Measurements from ENCODE around the gene TMEM9B.

The TMEM9B gene

DNA sequence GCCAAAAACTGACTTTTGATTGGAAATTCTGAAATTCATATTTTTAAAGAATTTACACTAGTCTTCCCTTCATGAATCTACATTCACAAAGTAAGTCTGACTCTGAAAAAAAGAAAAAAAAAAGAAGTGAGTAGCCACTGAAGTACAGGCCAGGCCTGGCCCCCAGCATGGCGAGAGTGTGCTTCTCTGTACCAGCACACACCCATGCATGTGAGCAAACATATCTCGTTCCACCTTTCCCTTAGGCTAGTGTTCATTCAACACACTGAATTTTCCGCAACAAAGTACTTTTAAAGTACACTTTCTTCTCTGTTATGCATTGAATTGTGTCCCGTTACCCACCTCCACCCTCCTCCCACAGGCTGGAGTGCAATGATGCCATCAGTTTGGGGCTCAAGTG is 36.0 kb downstream of the TMEM9B start:
- DNase-seq = no peak

DNA sequence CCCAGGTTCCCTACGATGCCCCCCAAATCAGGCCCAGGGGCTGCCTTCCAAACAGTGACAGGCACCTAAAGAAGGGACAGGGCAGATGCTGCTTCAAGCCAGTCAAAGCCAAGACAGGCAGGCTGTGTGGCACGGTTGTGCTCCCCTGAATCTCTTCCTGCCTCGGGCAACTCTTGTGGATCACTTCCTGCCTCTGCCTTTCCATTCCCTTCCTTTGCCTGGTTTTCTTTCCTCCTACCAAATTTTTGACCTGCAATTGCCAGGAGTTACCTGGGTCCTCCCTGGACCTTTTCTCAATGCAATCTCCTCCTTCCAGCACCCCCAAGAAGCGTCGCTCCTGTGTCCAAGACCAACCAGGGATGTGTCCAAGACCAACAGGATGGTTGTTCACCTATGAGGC is 37.0 kb downstream of the TMEM9B start:
- no peak for DNase-seq

DNA sequence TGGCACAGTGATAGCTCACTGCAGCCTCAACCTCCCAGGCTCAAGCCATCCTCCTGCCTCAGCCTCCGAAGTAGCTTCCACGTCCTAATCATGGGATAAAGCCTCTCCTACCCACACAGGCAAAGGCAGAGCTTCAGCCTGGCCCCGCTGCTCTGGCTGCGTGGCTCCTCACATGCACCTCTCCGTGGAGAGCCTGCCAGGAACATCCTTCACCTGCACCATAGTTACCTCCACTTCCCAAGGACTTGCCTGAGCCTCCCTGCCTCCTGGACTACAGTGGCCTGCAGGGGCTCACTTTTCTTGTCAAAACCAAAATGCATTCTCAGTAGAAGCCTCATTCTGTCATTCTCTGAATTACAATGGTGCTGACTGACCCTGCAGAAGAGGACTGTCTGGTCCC is 38.0 kb downstream of the TMEM9B start:
- no peak for DNase-seq

DNA sequence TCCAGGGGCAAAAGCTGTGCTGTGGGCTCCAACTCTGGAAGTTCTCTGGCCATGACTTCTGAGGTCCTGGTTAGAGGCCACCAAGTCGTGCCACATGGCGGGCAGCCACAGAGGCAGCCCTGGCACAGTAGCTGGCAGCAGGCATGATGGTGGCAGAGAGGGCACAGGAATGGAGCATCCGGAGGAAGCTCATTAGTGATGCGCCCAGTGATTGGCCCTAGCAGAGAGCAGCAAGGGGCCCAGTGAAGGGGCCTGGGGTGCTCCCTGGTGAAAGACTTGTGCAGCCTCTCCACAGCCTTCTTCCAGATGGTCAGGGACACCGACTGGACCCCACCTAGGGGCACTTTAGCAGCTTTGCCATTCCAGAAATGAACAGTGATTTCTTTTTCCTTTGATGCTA is 38.5 kb downstream of the TMEM9B start:
- DNase-seq = no peak

DNA sequence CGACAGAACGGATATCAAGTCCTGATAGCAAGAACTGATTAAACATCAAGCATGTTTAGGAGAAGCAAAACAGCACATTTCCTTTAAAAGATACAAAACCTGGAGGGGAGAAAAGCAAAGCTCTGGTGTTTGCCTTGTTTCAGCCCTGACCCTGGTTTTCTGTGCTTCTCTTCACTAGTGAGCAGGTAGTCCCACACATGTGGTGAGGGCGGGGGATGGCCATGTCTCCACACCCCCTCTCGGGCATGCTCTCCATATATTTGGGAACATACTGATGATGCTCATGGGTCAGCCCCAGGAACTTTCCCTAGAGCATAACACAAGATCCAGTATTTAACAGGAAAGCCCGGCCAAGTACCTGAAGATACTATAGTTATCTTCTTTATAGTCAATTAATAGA is 41.6 kb downstream of the TMEM9B start:
- DNase-seq = no peak

DNA sequence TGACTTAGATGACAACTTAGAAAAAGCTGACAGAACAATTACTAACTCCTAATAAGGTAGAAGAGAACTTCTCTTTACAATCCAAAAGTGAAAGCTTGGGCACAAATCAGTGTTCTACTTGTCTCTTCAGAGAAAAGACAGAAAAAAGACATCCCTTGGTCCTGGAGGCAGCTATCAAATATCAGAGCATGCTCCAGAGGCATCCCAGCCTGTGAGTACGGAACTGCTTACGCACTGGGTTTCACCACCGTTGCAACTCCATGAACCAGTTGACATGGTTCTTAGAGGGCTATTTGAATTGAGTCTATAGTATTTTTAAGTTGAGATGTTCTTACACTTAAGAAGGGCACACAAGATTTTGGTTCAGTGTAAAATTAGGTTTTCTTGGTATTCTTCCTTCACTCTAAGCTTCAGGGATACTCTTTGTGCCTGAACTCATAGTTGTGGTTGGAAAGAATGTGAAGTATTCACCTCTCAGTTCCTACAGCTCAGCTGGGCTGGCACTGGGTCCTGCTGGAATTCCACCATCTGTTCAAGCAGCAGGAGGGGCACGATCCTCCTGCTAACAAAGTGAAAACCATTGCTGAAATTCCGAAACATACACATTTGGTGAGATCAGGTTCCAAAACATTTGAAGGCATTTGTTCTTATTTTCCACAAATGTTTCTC is 47.0 kb downstream of the TMEM9B start:
- DNase-seq = no peak

DNA sequence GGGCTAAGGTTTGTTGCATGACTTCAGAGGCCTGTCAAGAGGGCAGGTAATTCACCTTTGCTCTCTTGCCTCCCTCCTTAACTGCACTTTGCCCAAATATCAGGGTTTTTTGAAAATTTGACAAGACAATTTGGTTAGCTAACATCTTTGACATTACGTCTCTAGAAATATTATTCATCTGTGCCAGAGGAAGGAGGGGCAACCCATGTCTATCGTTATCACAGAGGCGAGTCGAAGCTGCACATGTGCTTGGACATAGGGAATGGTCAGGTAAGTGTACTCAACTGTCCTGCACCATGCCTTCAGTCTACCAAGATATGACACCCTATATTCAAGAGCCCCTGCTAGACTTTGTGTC is 49.6 kb downstream of the TMEM9B start:
- DNase-seq = no peak

DNA sequence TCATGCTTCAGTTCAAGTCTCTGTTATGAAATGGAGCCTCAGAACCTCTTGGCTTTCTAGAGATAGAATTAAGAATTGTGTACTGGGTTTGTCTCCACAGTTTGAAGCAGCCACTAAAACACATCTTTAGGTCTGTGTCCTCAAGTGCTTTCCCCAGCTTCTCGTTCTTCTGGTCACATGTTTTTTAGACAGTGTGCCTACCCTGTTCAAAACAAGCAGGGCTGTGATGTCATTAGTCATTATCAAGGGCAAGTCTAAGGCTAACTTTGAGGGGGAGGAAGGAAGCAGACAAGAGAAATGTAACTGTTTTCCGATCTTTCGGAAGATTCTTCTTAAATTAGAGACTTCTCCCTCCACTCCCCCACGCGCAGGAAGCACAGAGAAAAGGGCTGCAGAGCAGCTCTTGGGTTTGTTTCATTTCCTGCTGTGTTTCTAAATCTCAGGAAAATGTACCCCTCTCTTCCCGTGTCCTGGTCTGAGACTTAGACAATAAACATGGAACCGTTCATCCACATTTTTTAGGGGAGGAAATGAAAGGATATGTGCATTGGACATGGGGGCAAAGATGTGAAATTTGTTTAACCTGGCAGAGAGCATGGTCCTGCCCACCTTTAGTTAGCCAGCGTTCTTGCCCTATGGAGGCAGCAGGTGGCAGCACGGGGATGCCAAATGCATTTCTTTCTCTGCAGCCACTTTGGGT is 50.1 kb downstream of the TMEM9B start:
- peak; percentile 52 for DNase-seq

DNA sequence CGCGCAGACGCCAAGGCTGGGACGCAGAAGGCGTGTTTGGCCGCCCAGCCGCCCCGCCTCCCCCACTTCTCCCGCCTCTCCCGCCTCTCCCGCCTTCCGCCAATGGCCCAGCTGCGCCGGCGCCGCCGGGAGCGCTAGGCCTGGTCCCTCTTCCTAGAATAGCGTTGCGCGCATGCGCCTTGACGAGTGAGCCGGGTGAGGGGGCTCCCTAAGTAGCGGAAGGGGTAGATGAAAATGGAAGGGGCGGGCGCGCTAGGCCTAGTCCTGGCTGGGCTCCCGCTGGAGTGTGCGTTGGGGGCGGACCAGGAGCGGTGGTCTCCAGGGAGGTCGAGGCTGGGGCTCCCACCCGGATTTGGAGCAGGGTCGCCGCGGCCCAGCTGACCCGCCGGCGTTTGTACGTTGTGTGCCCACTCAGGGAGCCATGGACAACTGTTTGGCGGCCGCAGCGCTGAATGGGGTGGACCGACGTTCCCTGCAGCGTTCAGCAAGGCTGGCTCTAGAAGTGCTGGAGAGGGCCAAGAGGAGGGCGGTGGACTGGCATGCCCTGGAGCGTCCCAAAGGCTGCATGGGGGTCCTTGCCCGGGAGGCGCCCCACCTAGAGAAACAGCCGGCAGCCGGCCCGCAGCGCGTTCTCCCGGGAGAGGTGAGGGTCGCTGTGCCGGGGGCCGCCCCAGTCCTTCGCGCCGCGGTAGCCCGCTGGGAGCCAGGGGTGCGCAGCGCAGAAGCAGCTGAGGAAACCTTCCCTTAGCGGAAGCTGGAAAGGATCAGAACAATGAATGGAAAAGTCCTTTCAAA is 53.0 kb downstream of the TMEM9B start, which contains the start of gene AKIP1:
AKIP1 (plus strand) TSS at position 161 of the 795 bp plus-strand sequence; CDS start at position 422, 261 bp downstream.
- DNase-seq = peak; percentile 96

DNA sequence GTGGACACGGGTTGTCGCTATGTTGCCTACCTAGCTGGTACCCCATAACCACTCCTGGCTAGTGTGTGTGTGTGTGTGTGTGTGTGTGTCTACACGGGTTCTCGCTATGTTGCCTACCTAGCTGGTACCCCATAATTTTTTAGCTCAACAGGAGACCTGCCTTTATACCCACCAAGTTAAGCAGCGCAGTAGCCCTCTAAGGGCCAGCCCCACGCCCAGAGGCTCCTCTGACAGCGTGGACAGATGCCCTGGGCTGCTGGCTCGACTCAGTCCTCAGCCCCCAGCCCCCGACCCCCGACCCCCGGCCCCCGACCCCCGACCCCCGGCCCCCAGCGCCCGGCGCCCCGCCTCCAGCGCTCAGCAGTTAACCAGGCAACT is 53.6 kb downstream of the TMEM9B start:
- no peak for DNase-seq

DNA sequence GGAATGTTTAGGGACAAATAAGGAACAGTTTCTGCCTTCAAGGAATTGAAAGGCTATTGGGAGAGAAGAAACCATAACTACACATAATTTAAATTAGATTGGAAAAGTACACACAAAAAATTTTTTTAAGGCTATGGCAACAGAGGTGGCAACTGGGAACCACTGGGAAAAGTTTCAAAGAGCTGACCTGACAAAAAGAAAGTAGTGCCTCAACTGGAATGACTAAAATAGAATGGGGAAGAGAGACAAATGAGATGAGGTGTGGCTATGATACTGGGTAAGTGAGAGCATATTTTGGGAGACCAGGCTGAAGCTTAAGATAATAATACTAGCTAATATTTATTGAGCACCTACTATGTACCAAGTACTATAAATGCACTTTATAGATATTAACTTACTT is 56.1 kb downstream of the TMEM9B start:
- DNase-seq = no peak

DNA sequence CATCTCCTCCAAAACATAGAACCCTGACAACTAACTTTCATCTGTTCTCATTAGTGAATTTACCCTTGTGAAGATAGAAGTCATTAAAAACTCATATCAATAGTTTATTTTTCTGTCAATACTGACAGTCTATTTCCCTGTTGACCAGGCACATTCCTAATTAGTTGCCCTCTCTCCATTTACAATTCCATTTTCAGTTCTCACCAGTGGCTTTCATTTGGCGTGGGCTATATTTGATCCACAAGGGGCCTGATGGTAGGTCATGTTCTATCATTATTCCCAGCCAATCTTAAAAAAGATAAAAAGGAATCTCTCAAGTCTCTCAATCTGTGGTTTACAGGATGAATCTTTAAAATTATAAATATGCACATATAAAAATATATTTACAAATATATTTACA is 57.1 kb downstream of the TMEM9B start:
- DNase-seq = no peak

DNA sequence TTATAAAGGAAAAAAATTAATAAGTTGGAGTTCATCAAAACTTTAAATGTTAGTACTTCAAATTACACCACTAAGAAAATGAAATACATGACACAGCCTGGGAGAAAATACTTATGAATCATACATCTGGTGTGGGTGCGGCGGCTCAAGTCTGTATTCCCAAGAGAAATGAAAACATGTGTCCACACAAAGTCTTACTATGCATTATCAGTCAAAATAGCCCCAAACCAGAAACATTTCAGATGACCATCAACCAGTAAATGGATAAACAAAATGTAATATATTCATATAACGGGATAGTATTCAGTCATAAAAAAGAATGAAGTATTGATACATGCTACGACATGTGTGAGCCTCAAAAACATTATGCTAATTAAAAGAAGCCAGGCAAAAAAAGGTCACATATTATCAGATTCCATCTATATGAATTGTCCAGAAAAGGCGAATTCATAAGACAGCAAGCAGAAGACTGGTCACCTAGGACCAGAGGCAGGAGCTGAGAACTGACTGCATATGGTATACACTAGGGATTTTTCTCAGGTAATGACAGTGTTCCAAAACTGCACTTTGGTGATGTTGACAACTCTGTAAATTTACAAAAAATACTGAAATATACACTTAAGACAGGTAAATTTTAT is 58.6 kb downstream of the TMEM9B start:
- DNase-seq = no peak

DNA sequence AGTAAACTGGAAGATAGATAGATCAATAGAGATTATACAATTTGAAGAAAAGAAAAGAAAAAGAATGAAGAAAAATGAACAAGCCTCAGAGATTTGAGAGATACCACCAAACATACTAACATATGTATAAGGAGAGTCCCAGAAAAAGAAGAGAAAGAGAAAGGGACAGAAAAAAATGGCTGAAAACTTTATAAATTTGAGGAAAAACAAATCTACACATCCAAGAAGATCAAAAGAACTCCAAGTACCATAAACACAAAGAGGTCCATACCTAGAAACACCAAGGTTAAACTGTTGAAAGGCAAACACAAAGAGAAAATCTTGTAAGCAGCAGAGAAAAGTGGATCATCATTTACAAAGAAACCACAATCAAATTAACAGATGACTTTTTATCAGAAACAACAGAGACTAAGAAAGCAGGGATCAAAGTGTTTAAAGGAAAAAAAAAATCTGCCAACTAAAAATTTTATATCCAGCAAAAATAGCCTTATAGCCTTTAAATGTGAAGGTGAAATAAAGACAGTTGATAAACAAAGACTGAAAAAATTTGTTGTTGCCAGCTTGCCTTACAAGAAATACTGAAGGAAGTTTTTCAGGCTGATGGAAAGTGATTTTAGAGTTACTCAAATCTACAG is 65.0 kb downstream of the TMEM9B start:
- no peak for DNase-seq

Measured in activated CD4-positive, alpha-beta T cell treated with anti-CD3 and anti-CD28 coated beads, Interleukin-2, Interleukin-6, amounts not matched to agents 100 ng/mL and 50 ng/mL, durations not matched to agents 16 hours and 8 hours (primary cell).